WTC11 (cell line): Measurements from ENCODE around the gene TMPRSS3. TPM values are rescaled to one million over a fixed set of nuclear protein-coding genes. Genes with fewer than 3 reads are reported as not detected.
A peak's percentile ranks its signal among the peaks of the same experiment; 100 is the strongest.

Source experiments
- ATAC-seq: fragments of 200-7000 bp; cut with Tn5 transposase; 2 replicates; pipeline ENCODE4 v1.10.0; 2021; ENCODE audit warnings: mild to moderate bottlenecking, moderate library complexity
- CTCF ChIA-PET: fragments of 300-600 bp; sonication (Branson Sonifier 250); formaldehyde crosslinking; loops from one replicate; lab custom pipeline; 2021; ENCODE audit warnings: antibody characterized with exemption; lab: Charles Lee
- POLR2A ChIA-PET: fragments of 350-600 bp; sonication (Branson Sonifier 250); formaldehyde crosslinking; loops from one replicate; lab custom pipeline; 2021; ENCODE audit warnings: antibody characterized with exemption; lab: Charles Lee
- DNase-seq: peaks from one replicate; pipeline ENCODE4 v3.0.0; 2021; ENCODE audit warnings: low spot score
- H3K27ac Mint-ChIP-seq: 2 replicates; pipeline ENCODE4 v1.8.0; 2021; ENCODE audit warnings: mixed read lengths
- H3K27me3 Mint-ChIP-seq: 2 replicates; pipeline ENCODE4 v1.8.0; 2021; ENCODE audit warnings: low read depth, mild to moderate bottlenecking, moderate library complexity, mixed read lengths
- H3K36me3 Mint-ChIP-seq: 2 replicates; pipeline ENCODE4 v1.8.0; 2021; ENCODE audit warnings: mixed read lengths
- H3K4me1 Mint-ChIP-seq: 2 replicates; pipeline ENCODE4 v1.8.0; 2022; ENCODE audit warnings: mixed read lengths
- H3K4me3 Mint-ChIP-seq: 2 replicates; pipeline ENCODE4 v1.8.0; 2021; ENCODE audit warnings: mild to moderate bottlenecking, moderate library complexity, mixed read lengths
- H3K9me3 Mint-ChIP-seq: 2 replicates; pipeline ENCODE4 v1.8.0; 2021; ENCODE audit warnings: mixed read lengths
- CREM ChIP-seq: sonication (generic); formaldehyde crosslinking; IDR thresholded peaks from 2 replicates; pipeline ENCODE4 v1.8.1; 2022; ENCODE audit warnings: mild to moderate bottlenecking, missing genetic modification reagents, moderate library complexity
- FOXP1 ChIP-seq: sonication (generic); formaldehyde crosslinking; IDR thresholded peaks from 2 replicates; pipeline ENCODE4 v1.8.0; 2022; ENCODE audit warnings: missing genetic modification reagents, mild to moderate bottlenecking, moderate library complexity, borderline replicate concordance
- MXD4 ChIP-seq: fragments of 250-450 bp; sonication (Bioruptor Pico); IDR thresholded peaks from 2 replicates; pipeline ENCODE4 v1.8.0; 2021; ENCODE audit warnings: mild to moderate bottlenecking, moderate library complexity, borderline replicate concordance
- RORB ChIP-seq: fragments of 250-450 bp; sonication (Bioruptor Pico); IDR thresholded peaks from 2 replicates; pipeline ENCODE4 v1.9.0; 2021; ENCODE audit warnings: mild to moderate bottlenecking
- SOX15 ChIP-seq: fragments of 250-450 bp; sonication (Bioruptor Pico); IDR thresholded peaks from 2 replicates; pipeline ENCODE4 v1.9.0; 2021; ENCODE audit warnings: mild to moderate bottlenecking
- ZNF121 ChIP-seq: sonication (generic); formaldehyde crosslinking; IDR thresholded peaks from 2 replicates; pipeline ENCODE4 v1.8.0; 2023; ENCODE audit warnings: missing genetic modification reagents
- total RNA-seq: library from RNA; stranded (reverse); gene quantifications from 3 replicates; pipeline ENCODE4 v1.2.3, GENCODE V29; 2021
- TF ChIP-seq, protein P1 (sequence below): sonication (generic); formaldehyde crosslinking; IDR thresholded peaks from 2 replicates; pipeline ENCODE4 v1.8.0; 2023; ENCODE audit warnings: missing genetic modification reagents, mild to moderate bottlenecking, borderline replicate concordance
- TF ChIP-seq, protein P2 (sequence below): sonication (generic); formaldehyde crosslinking; IDR thresholded peaks from 2 replicates; pipeline ENCODE4 v1.8.1; 2023; ENCODE audit warnings: mild to moderate bottlenecking, missing genetic modification reagents
- TF ChIP-seq, protein P3 (sequence below): sonication (generic); formaldehyde crosslinking; IDR thresholded peaks from 2 replicates; pipeline ENCODE4 v1.8.1; 2023; ENCODE audit warnings: mild to moderate bottlenecking, missing genetic modification reagents, borderline replicate concordance
- TF ChIP-seq, protein P4 (sequence below): sonication (generic); formaldehyde crosslinking; IDR thresholded peaks from 2 replicates; pipeline ENCODE4 v1.8.1; 2022; ENCODE audit warnings: mild to moderate bottlenecking, moderate library complexity, missing genetic modification reagents
- TF ChIP-seq, protein P5 (sequence below): fragments of 250-450 bp; sonication (Bioruptor Pico); IDR thresholded peaks from 2 replicates; pipeline ENCODE4 v1.9.0; 2021; ENCODE audit warnings: moderate library complexity, mild to moderate bottlenecking, inconsistent platforms, borderline replicate concordance
- TF ChIP-seq, protein P6 (sequence below): sonication (generic); formaldehyde crosslinking; IDR thresholded peaks from 2 replicates; pipeline ENCODE4 v1.8.0; 2022; ENCODE audit warnings: mild to moderate bottlenecking, missing genetic modification reagents

TMPRSS3 gene
- total RNA-seq, 1 experiment from 2014 or later: 0.39 TPM

DNA sequence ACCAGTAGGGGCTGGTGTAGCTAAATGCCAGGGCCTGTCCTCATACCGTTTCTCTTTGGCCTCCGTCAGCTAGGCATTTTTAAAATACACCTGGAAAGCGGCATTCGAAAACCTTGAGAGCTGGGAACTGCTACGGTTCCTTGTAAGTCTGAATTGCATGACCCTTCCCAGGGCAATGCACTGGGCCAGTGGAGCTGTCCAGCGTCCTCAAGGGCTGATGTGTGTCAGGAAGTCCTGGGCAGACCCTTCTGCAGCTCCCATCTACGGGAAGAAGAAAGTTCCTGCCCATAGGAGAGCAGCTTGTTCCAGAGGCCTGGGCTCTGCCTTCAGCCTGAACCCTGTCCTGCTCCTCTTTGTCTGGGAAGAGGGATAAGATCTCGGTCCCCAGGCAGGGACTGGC lies 41.9 kb upstream of the TMPRSS3 start (continued):
- TF ChIP-seq, protein P1, sequence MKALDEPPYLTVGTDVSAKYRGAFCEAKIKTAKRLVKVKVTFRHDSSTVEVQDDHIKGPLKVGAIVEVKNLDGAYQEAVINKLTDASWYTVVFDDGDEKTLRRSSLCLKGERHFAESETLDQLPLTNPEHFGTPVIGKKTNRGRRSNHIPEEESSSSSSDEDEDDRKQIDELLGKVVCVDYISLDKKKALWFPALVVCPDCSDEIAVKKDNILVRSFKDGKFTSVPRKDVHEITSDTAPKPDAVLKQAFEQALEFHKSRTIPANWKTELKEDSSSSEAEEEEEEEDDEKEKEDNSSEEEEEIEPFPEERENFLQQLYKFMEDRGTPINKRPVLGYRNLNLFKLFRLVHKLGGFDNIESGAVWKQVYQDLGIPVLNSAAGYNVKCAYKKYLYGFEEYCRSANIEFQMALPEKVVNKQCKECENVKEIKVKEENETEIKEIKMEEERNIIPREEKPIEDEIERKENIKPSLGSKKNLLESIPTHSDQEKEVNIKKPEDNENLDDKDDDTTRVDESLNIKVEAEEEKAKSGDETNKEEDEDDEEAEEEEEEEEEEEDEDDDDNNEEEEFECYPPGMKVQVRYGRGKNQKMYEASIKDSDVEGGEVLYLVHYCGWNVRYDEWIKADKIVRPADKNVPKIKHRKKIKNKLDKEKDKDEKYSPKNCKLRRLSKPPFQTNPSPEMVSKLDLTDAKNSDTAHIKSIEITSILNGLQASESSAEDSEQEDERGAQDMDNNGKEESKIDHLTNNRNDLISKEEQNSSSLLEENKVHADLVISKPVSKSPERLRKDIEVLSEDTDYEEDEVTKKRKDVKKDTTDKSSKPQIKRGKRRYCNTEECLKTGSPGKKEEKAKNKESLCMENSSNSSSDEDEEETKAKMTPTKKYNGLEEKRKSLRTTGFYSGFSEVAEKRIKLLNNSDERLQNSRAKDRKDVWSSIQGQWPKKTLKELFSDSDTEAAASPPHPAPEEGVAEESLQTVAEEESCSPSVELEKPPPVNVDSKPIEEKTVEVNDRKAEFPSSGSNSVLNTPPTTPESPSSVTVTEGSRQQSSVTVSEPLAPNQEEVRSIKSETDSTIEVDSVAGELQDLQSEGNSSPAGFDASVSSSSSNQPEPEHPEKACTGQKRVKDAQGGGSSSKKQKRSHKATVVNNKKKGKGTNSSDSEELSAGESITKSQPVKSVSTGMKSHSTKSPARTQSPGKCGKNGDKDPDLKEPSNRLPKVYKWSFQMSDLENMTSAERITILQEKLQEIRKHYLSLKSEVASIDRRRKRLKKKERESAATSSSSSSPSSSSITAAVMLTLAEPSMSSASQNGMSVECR (CRISPR knock-in tag): peak; percentile 58; the same call in 1 of the 2 replicates
- TF ChIP-seq ZNF121 (CRISPR knock-in tag): no peak
- TF ChIP-seq, protein P2, sequence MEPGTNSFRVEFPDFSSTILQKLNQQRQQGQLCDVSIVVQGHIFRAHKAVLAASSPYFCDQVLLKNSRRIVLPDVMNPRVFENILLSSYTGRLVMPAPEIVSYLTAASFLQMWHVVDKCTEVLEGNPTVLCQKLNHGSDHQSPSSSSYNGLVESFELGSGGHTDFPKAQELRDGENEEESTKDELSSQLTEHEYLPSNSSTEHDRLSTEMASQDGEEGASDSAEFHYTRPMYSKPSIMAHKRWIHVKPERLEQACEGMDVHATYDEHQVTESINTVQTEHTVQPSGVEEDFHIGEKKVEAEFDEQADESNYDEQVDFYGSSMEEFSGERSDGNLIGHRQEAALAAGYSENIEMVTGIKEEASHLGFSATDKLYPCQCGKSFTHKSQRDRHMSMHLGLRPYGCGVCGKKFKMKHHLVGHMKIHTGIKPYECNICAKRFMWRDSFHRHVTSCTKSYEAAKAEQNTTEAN (CRISPR knock-in tag): no peak

DNA sequence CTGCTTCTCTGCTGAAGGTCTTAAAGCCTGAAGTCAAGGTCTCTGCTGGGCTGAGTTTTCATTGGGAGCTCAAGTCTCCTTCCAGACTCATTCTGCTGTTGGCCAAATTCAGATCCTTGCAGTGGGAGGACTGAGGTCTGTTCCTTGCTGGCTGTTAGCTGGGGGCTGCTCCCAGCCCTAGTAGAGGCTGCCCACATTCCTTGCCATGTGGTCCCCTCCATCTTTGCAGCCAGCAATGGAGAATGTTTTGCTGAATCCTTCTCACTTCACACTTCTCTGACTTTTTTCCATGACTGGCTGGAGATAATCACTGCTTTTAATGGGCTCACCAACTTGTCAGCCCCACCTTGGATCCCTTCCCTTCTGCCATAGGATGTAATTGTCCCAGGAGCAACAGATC lies 41.1 kb upstream of the TMPRSS3 start:
- H3K4me3 Mint-ChIP-seq: no peak overlapping the region
- no peak overlapping the region for H3K27ac Mint-ChIP-seq
- peaks cover 33% of the 10 kb centered on the region for H3K9me3 Mint-ChIP-seq
- DNase-seq (no peak), ATAC-seq (no peak)
- ChIA-PET CTCF (interaction anchor here (1.3 to 1.5 kb wide), 3 partner anchors 25 to 127 kb away, joined by 3 to 4 read pairs (median 3); no protein-coding TSS in a partner anchor), POLR2A (no interaction called here)
- H3K4me1 Mint-ChIP-seq: no peaks in the 10 kb centered on the region
- H3K27me3 Mint-ChIP-seq: peaks cover 11% of the 10 kb centered on the region; the same call in 1 of the 2 replicates
- TF ChIP-seq, protein P2 (CRISPR knock-in tag): no peak
- TF ChIP-seq FOXP1: no peak
- no peak for TF ChIP-seq RORB
- TF ChIP-seq, protein P3, sequence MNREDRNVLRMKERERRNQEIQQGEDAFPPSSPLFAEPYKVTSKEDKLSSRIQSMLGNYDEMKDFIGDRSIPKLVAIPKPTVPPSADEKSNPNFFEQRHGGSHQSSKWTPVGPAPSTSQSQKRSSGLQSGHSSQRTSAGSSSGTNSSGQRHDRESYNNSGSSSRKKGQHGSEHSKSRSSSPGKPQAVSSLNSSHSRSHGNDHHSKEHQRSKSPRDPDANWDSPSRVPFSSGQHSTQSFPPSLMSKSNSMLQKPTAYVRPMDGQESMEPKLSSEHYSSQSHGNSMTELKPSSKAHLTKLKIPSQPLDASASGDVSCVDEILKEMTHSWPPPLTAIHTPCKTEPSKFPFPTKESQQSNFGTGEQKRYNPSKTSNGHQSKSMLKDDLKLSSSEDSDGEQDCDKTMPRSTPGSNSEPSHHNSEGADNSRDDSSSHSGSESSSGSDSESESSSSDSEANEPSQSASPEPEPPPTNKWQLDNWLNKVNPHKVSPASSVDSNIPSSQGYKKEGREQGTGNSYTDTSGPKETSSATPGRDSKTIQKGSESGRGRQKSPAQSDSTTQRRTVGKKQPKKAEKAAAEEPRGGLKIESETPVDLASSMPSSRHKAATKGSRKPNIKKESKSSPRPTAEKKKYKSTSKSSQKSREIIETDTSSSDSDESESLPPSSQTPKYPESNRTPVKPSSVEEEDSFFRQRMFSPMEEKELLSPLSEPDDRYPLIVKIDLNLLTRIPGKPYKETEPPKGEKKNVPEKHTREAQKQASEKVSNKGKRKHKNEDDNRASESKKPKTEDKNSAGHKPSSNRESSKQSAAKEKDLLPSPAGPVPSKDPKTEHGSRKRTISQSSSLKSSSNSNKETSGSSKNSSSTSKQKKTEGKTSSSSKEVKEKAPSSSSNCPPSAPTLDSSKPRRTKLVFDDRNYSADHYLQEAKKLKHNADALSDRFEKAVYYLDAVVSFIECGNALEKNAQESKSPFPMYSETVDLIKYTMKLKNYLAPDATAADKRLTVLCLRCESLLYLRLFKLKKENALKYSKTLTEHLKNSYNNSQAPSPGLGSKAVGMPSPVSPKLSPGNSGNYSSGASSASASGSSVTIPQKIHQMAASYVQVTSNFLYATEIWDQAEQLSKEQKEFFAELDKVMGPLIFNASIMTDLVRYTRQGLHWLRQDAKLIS (CRISPR knock-in tag): no peak
- TF ChIP-seq SOX15: no peak
- TF ChIP-seq, protein P4, sequence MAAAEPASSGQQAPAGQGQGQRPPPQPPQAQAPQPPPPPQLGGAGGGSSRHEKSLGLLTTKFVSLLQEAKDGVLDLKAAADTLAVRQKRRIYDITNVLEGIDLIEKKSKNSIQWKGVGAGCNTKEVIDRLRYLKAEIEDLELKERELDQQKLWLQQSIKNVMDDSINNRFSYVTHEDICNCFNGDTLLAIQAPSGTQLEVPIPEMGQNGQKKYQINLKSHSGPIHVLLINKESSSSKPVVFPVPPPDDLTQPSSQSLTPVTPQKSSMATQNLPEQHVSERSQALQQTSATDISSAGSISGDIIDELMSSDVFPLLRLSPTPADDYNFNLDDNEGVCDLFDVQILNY: no peak
- no peak for TF ChIP-seq CREM
- TF ChIP-seq, protein P5, sequence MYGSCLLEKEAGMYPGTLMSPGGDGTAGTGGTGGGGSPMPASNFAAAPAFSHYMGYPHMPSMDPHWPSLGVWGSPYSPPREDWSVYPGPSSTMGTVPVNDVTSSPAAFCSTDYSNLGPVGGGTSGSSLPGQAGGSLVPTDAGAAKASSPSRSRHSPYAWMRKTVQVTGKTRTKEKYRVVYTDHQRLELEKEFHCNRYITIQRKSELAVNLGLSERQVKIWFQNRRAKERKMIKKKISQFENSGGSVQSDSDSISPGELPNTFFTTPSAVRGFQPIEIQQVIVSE: no peak
- TF ChIP-seq, protein P6, sequence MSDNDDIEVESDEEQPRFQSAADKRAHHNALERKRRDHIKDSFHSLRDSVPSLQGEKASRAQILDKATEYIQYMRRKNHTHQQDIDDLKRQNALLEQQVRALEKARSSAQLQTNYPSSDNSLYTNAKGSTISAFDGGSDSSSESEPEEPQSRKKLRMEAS (CRISPR knock-in tag): no peak
- TF ChIP-seq MXD4 (CRISPR knock-in tag): no peak
- H3K36me3 Mint-ChIP-seq: peaks cover 3% of the 10 kb centered on the region; the same call in 1 of the 2 replicates
